ENCODE results near the gene UBE2L3.
A peak's percentile ranks its signal among the peaks of the same experiment; 100 is the strongest.
"Not testable (repeated sequence)": the region's sequence is repeated elsewhere in the genome, so short reads cannot be mapped to it uniquely, and the experiment has no call there.

UBE2L3 gene

DNA sequence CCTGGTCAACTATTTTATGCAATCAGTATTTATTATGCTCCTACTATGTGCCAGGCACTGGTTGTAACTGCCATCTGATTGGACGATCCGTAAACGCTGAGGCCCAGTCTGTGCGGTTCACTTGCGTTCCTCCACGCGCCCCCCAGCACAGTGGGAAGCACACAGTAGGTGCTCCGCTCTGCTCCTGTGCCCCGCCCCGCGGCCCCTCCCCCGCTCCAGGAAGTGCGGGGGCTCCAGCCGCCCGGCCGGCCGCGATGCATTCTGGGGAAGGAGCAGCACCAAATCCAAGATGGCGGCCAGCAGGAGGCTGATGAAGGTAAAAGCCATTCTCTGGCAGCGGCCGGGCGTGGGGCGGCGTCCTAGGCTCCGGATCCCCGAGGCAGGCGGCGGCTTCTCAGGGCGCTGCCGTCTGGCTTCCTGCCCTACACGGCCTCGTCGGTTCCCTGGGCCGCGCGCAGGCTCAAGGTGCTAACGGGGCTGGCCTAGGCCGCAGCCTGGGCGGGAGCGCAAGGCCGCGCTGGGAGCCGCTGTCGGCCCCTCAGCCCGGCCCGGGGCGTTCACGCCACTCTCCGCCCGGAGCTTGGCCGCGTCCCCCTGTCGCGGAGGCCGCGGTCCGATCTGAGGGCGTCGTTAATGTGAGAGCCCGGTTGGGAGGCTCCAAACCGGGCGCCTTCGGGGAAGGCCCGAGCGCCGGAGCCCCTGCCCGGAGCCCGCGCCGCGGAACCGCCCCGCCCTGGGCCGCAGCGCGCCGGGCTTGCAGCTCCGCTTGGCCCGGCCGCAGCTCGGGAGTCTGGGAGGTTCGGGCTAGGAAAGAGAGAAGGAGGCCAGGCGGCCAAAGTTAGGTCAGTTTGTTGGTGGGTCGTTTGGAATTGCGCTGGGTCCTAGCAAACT lies at the start of gene UBE2L3:
TSS of gene UBE2L3 (plus strand) at position 259 of the 891 bp plus-strand sequence. CDS start at position 290, 31 bp downstream.
- peak; percentile 46 to 52 for DNase-seq (ENCODE audit: low read depth in 2 of 2)

DNA sequence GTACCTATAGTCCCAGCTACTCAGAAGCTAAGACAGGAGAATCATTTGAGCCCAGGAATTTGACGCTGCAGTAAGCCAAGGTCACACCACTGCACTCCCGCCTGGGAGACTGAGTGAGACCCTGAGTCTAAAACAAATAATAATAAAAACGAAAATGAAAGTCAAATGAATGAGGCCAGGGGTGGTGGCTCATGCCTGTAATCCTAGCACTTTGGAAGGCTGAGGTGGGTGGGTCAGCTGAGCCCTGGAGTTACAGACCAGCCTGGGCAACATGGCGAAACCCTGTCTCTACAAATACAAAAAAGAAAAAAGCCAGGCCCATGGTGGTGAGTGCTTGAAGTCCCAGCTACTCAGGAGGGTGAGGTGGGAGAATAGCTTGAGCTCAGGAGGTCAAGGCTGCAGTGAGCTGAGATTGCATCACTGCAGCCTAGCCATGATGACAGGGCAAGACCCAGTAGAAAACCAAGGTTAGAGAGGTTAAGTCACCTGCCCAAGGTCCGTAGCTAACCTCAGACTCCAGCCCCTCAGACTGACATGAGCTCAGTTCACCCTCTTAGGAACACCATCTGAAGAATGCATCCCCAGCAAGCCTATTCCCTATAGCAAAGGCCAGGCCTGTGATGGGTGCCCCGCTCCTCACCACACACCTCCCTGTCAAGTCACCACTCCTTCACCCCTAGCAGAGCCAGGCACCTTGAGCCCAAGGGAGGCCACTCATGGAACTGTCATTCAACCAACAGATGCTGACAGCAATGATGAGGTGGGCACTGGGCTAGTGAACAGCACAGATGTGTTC lies 40.6 kb upstream of the UBE2L3 start:
- not testable (repeated sequence) for DNase-seq (ENCODE audit: low read depth in 2 of 2)

DNA sequence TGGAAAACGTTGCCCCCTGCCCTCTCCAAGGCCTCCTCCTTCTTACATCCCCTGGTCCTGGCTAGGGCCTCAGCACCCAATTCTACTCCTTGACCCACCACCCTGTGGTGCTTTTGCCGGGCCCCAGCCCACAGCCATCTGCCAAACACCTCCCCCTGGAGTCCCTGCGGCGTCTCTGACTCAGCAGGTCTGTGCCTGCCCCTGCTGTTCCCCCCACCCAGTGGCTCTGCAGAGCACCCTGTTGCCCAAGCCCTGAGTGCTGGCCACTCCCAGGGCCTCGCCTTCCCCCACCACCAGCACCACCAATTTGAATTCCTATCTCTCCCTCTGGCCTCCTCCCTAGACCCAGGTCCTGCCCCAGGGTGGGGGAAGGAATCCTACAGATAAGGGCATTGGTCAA lies 36.0 kb upstream of the UBE2L3 start:
- not testable (repeated sequence) for DNase-seq (ENCODE audit: low read depth in 2 of 2)

DNA sequence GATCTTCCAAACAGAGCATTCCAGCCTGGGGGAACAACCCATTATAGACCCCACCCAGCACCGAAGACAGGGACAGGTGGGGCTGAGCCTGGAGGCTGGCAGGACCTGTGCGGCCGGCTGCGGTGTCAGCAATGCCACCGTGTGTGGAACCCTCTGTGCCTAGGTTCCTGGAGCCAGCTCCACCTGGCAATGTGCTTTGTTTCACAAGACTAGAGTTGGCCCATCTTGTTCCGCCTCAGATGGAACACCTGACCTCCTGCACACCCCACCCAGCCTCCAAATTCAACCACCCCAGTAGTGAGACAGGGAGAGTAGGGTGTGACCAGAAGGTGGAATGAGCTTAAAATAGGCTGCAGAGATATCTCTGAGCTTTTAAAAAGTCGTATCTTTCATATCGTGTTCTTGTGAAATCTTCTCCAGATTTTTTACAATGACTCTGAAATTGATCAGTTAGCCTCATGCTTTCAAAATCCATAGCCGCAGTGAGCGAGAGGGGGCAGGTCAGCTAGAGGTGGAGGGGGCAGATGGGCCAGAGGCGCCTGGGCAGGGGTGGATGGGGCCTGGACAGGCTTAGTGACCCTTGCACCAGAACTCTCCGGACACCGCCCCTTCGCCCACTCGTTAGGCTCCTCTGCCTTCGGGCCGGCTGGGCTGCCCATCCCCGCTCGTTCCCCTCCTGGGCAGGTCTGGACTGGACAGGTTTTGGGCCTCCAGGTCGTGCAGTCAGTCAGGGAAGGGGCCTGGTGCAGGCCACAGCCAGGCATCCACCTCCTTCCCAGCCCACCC lies 34.5 kb upstream of the UBE2L3 start:
- not testable (repeated sequence) for DNase-seq (ENCODE audit: low read depth in 2 of 2)

DNA sequence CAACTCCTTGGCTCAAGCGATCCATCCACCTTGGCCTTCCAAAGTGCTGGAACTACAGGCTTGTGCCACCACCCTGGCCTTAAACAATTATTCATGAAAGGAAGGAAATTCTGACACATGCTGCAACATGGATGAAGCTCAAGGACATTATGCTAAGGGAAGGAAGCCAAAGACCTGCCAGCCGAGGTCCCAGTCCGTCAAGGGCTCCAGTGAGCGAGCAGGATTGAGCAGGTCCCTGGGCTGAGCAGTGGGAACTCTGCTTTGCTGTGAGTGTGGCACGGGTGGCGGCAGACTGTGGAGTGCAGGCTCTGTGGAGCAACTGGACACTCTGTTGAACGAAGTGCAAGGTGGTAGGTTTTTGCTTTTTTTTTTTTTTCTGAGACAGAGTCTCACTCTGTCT lies 27.7 kb upstream of the UBE2L3 start:
- not testable (repeated sequence) for DNase-seq (ENCODE audit: low read depth in 2 of 2)

DNA sequence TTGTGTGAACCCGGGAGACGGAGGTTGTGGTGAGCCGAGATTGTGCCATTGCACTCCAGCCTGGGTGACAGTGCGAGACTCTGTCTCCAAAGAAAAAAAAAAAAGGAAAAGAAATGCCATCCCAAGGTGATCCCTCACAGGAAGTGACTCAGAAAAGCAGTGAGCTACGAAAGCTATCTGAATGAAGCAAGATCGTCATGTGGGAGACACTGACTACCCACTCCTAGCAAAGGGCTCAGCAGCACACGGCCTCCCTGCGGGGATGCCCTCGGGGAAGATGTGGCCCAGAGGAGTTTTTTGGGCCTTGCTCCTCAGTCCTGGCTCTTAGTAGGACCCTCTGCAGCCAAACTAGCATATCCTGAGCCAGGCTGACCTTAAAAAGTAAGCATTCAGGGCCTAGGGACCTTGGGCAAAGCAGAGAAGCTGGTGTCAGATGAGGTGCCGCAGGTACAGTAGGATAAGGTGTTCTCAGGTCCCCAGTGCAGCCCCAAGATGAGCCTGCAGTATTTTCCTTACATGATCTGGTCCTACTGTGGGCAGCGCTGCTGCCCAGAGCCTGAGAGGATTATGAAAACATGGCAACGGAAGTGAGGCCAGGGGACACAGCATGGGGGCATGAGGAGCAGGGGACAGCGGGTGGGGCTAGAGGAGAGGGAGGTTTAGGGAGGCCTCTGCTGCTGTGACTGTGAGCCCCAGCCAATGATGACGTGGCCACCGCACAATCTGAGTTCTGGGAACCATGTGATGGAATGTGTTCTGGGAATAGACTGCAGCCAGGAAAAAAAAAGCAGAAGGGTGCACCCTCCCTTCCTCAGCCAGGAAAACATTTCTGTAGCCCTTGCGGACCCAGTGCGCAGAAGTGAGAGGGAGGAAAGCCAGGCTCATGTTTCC lies 22.8 kb upstream of the UBE2L3 start:
- DNase-seq (ENCODE audit: low read depth in 2 of 2), result not testable (repeated sequence)

DNA sequence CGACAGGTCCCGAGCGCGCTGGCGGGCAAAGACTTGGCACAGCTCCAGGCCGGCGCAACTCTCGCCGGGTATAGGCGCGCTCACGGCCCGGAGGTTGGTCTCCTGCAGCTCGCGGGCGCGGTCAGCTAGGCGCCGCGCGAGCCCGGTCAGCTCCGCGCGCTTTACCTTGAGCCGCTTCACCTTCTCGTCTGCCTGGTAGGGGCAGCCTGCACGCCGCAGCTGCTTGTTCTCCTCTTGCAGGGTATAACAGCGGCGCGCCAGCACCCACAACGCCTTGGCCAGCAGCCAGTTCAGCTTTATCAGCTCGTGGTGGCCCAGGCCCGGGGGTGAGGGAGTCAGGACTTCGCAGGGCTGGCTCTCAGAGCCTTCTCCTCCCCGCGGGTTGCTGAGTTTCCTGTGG lies 18.0 kb upstream of the UBE2L3 start:
- not testable (repeated sequence) for DNase-seq (ENCODE audit: low read depth in 2 of 2)

DNA sequence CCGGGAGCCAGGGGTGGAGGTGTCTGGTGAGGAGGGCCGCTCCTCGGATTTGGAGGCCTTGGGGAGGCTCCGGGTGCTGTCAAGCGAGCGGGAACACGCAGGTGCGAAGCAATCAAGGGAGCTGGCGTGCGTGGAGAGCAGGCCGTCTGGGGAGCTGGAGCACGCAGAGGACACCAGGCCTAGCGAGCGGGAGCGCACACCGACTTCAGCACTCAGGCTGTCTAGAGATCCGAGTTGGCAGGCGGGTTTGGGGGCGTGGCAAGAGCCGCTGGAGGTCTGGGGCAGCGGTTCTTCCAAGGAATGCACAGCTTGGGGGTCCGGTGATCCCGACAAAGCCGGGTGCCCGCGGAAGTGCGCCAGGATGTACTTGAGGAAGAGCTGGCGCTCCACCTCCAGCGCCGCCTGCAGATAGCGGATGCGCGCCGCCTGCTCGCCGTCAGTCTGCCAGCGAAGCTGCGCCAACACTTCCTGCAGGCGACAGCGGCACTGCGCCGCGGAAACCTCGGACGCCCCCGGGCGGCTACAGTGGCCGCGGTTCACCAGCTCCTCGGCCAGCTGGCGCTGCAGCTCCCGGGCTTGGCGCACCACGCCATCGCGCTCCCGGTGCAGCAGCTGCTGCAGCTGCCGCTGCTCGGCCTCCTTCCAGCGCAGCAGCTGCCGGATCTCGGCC lies 17.4 kb upstream of the UBE2L3 start:
- not testable (repeated sequence) for DNase-seq (ENCODE audit: low read depth in 2 of 2)

DNA sequence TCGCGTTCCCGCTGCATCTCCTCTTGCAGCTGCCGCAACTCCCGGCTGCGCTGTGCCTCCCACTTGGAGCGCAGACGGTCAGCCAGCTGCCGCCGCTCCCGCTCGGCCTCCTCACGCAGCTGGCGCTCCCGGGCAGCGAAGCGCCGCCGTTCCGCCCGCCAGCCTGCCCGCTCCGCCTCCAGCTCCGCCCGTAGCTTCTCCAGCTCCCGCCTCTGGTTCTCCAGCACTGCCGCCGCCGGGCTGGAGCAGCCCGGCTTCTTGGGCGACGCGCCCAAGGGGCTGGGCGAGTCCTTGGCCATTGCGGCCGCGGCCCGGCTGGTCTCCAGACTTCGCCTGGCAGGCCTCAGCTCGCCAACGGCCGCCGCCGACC lies 16.9 kb upstream of the UBE2L3 start:
- DNase-seq (ENCODE audit: low read depth in 2 of 2), result not testable (repeated sequence)

DNA sequence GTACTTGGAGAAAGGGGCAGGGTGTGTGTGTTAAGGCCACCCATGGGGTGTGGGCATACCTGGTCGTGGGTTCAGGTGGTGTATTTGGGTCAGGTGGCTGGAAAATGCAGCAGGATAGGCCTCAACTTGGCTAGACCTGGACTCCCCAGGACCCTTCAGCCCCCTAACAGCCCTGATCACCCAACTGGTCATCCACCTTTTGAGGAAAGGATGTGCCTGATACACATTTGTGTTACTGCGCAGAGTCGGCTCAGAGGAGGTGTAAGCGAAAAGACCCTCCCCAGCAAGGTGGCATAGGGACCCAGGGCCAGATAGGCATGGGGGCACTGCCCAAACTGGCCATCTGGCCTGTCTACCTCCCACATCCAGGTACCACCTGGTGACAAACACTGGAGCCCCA lies 16.2 kb upstream of the UBE2L3 start, which contains the start of gene RIMBP3C:
TSS of gene RIMBP3C (minus strand) at position 101 of the 400 bp plus-strand sequence. CDS start 485 bp downstream, outside the sequence.
- not testable (repeated sequence) for DNase-seq (ENCODE audit: low read depth in 2 of 2)

DNA sequence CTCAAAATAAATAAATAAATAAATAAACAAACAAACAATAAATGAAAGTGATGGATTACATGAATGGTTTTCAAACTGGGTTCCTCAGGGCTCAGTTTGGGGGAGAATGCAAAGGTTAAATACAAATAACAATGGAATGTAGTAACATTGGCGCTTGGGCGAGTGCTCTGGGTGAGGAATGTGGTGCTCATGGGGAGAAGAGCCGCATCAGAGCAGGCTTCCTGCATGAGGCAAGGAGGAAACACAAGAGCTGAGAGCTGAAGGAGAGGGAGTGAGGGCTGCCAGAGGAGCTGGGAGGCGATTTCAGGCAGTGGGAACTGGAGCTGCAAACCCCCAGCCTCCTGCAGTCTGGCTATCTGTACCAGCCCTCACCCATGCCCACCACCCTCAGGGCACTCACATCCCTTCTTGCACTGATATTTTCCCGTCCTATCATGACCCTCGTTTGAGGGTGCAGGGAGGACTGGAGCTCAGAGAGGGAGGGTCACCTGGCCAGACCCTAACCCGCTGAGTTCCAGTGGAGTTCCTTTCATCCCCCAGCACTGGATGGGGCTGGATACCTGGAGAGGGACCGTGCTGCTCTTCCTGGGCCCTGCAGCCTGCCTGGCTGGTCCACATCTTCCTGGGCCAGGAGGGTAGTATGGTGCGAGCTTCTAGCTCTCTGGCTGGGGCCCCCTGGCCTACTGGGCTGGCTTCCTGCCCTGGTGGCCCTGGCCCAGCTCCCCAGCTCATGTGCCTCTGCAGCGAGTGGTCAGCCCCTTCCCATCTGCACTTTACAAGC lies 8.0 kb upstream of the UBE2L3 start:
- not testable (repeated sequence) for DNase-seq (ENCODE audit: low read depth in 2 of 2)

DNA sequence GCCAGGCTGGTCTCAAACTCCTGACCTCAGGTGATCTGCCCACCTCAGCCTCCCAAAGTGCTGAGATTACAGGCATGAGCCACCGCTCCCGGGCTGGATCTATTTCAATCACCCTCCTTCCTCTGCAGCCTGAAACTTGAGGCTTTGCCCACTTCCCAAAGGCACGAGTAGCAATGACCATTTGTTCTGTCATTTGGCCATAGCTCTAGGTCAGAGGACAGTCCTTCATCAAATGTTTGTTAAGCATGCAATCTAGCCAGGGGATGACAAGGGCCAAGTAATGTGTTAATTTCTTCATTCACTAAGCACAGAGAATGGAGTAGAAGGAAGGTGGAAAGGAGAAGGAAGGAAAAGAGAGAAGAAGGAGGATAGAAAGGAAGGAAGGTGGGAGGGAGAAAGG lies 6.9 kb upstream of the UBE2L3 start:
- not testable (repeated sequence) for DNase-seq (ENCODE audit: low read depth in 2 of 2)

DNA sequence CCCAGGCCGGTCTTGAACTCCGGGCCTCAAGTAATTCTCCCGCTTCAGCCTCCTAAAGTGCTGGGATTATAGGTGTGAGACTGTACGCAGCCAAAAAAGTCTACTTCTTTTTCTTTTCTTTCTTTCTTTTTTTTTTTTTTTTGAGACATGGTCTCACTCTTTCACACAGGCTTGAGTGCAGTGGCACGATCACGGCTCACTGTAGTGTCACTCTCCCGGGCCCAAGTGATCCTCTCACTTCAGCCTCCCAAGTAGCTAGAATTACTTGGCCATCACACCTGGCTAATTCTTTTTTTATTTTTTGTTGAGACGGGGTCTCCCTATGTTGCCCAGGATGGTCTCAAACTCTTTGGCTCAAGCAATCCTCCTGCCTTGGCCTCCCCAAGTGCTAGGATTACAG lies 3.6 kb upstream of the UBE2L3 start:
- no peak for DNase-seq (ENCODE audit: low read depth in 2 of 2)

DNA sequence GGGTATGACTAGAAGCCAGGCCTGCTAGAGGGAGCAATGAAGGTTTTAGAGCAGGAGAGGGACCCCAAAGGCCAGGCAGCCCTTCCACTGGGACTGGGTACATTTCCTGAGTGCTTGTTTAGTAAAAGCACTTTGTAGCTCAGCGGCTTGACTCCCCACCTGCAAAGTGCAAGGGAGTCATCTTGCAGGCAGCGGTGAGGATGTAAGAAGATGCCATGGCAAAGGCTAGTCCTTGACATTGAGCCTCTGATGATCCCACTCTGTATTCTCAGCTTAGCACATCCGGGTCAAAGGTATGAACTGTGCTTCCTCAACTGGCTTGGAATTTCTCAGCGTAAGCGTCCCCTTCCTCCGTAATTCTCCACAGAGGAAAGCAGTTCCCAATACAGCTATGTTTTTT lies 3.1 kb upstream of the UBE2L3 start:
- no peak for DNase-seq (ENCODE audit: low read depth in 2 of 2)

DNA sequence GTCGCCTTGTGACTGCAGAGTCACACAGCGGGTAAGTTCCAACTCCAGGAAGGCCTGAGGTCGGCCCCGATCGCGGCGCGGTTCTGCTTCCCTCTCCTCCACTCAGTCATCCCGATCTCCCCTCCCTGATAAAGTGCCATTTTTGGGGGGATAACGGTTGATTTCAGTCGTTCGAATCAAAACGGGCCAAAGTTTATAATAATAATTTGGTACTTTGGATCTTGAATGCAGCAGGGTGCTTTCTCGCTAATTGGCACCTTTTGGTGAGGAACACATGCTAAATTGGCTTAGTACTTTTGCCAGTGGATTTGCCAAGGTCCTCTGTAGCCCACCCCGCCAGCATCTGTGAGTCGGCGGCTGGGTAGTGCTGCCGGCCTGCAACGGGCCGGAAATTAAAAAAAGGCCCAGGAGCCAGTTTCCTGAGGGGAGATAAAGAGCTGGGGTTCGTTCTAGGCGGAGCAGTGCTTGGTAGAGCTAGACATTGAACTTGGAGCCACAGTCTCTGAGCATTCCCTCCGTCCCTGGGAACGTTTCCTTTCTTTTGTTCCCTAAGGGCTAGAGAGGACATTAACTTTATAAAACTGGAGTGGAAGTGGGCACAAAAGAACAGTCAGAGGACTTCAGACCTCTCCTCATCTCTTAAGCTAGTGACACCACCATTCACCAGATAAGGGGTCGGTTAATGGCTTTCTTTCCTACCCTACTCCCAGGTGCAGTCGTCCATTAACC lies 997 bp downstream of the UBE2L3 start:
- no peak for DNase-seq (ENCODE audit: low read depth in 2 of 2)

DNA sequence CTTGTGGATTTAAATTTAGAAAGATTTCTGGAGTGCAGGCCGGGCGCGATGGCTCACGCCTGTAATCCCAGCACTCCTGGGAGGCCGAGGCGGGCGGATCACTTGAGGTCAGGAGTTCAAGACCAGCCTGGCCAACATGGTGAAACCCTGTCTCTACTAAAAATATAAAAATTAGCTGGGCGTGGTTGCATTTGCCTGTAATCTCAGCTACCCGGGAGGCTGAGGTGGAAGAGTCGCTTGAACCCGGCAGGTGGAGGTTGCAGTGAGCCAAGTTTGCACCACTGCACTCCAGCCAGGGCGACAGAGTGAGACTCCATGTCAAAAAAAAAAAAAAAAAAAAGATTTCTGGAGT lies 1.5 kb downstream of the UBE2L3 start:
- not testable (repeated sequence) for DNase-seq (ENCODE audit: low read depth in 2 of 2)

DNA sequence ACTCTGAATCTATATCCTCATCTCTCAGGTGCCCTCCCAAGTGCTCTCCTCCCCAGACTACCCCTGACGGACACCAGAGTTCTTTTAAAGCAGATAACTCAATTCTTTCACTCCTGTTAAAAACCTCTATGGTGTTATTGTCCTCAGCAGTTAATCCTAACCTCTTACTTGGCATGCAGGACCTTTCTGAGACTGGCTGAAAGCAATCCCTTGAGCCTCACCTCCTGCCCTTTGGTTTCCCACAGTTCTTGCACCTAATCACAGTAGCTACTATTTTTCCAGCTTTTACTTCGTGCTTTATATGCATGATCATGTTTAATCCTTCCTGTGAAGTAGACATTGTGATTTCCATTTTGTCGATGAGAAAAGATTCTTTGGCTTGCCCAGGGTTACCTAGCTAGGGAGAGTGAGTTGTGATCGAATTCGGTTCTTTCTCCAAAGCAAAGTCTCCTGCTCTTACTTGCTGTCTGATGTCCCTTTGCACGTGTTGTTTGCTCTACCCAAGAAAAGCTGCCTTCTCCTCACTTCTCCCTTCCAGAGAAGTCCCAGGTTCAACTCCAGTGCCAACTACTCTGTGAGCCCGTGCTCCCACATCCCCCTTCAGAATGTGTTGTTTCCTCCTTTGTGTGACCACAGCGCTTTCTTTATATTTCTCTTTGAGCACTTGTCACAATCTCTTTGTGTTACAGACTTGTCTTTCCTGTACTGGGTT lies 2.1 kb downstream of the UBE2L3 start:
- no peak for DNase-seq (ENCODE audit: low read depth in 2 of 2)

DNA sequence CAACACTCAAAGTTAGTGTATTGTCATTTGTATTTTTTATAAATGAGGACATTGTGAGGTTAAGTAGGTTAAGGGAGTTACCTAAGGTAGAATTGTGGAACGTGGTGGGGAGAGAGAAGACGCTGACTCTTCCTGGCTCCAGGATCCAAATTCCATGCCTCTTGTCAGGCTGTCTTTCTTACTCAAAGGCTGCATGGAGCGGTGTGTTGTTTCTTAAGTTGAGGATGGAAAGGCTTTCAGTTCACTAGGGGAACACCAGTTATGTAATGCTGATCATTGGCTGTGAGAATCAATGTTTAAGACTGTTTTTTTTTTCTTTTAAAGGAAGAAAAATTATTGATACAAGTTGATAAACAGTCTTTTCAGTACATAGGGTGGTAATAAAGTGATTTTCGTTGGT lies 2.9 kb downstream of the UBE2L3 start:
- no peak for DNase-seq (ENCODE audit: low read depth in 2 of 2)

Data from fibroblast of skin of left biceps (primary cell).